Epidermal melanocyte (primary cell): Measurements from ENCODE around the gene RAB34.

ENCODE experiments used
- DNase-seq: peaks from one replicate; pipeline ENCODE4 v3.0.0; 2011; ENCODE audit warnings: low spot score; ENCODE audit not compliant: insufficient read length

RAB34 gene

GRCh38 chr17:28717578-28718332 lies at the start of gene RAB34:
TSS of gene RAB34 (minus strand) at chr17:28717868. CDS start at chr17:28717266, 602 bp downstream.
- DNase-seq: peak; percentile 63

- DNase-seq: no peak
Measured at GRCh38 chr17:28765038-28765437, 47.4 kb upstream of the RAB34 start.

- DNase-seq: peak; percentile 75
Measured at GRCh38 chr17:28763804-28764266, 46.2 kb upstream of the RAB34 start.

GRCh38 chr17:28763137-28763799 lies 45.6 kb upstream of the RAB34 start:
- no peak for DNase-seq

- DNase-seq: no peak
Measured at GRCh38 chr17:28760601-28761562, 43.2 kb upstream of the RAB34 start.

- DNase-seq: no peak
Measured at GRCh38 chr17:28759256-28759865, 41.7 kb upstream of the RAB34 start.

GRCh38 chr17:28758411-28759121 lies 40.9 kb upstream of the RAB34 start:
- DNase-seq: no peak

GRCh38 chr17:28756049-28756804 lies 38.6 kb upstream of the RAB34 start:
- DNase-seq: no peak

- DNase-seq: no peak
Measured at GRCh38 chr17:28755486-28755885, 37.8 kb upstream of the RAB34 start.

- DNase-seq: no peak
Measured at GRCh38 chr17:28751600-28752366, 34.1 kb upstream of the RAB34 start.

GRCh38 chr17:28750178-28751047 lies 32.7 kb upstream of the RAB34 start:
- peak; percentile 75 for DNase-seq

- DNase-seq: no peak
Measured at GRCh38 chr17:28749516-28750177, 32.0 kb upstream of the RAB34 start.

GRCh38 chr17:28748852-28749515 lies 31.3 kb upstream of the RAB34 start:
- DNase-seq: no peak

- DNase-seq: no peak
Measured at GRCh38 chr17:28747801-28748750, 30.4 kb upstream of the RAB34 start.

GRCh38 chr17:28747051-28747691 lies 29.5 kb upstream of the RAB34 start:
- no peak for DNase-seq
